OCI-LY7 (cell line): ENCODE measurements around the gene SRC. TPM values are rescaled to one million over a fixed set of nuclear protein-coding genes. Genes with fewer than 3 reads are reported as not detected.

ENCODE experiments used
- BruUV-seq: library from RNA; stranded (reverse); fragments of 400-500 nt; replicated peaks from 2 replicates; lab custom pipeline; 2021; lab: Mats Ljungman, UMichigan
- CTCF ChIA-PET: fragments of 300-600 bp; sonication (Branson Sonifier 250); formaldehyde crosslinking; loops from one replicate; lab custom pipeline; 2022; ENCODE audit warnings: antibody characterized with exemption; ENCODE audit not compliant: unreplicated experiment; lab: Charles Lee
- POLR2A ChIA-PET: fragments of 300-600 bp; sonication (Branson Sonifier 250); formaldehyde crosslinking; loops from one replicate; lab custom pipeline; 2022; ENCODE audit warnings: antibody characterized with exemption; lab: Charles Lee
- DNase-seq: peaks from one replicate; pipeline ENCODE4 v3.0.0-alpha.2; 2015; ENCODE audit warnings: low spot score
- H2AFZ ChIP-seq: fragments of 200-600 bp; sonication (generic), shearing (Covaris generic); 2 replicates; pipeline ENCODE4 v1.6.1; 2014; ENCODE audit warnings: mild to moderate bottlenecking, antibody characterized with exemption, low read length, moderate library complexity
- H3K27ac ChIP-seq: fragments of 200-600 bp; sonication (generic); 2 replicates; pipeline ENCODE4 v1.5.1; 2014; ENCODE audit warnings: mixed run types, low read depth, mild to moderate bottlenecking, moderate library complexity, low read length, inconsistent platforms; ENCODE audit not compliant: poor library complexity, severe bottlenecking
- H3K36me3 ChIP-seq: fragments of 200-600 bp; sonication (generic); 2 replicates; pipeline ENCODE4 v1.6.1; 2014; ENCODE audit warnings: mild to moderate bottlenecking, antibody characterized with exemption, low read length, moderate library complexity, mixed read lengths; ENCODE audit not compliant: insufficient read depth
- H3K4me1 ChIP-seq: fragments of 200-600 bp; sonication (generic); 2 replicates; pipeline ENCODE4 v1.5.1; 2014; ENCODE audit warnings: mild to moderate bottlenecking, low read length; ENCODE audit not compliant: insufficient read depth, poor library complexity, severe bottlenecking
- H3K4me2 ChIP-seq: fragments of 200-600 bp; sonication (generic); 2 replicates; pipeline ENCODE4 v1.6.1; 2014; ENCODE audit warnings: mild to moderate bottlenecking, low read length
- H3K4me3 ChIP-seq: fragments of 200-600 bp; sonication (generic); 2 replicates; pipeline ENCODE4 v1.5.1; 2014; ENCODE audit warnings: mild to moderate bottlenecking, low read depth, low read length; ENCODE audit not compliant: poor library complexity, severe bottlenecking
- H3K79me2 ChIP-seq: fragments of 200-600 bp; sonication (generic); 2 replicates; pipeline ENCODE4 v1.6.1; 2016; ENCODE audit warnings: low read depth, mild to moderate bottlenecking, low read length, moderate library complexity, mixed read lengths; ENCODE audit not compliant: insufficient read depth
- H3K9me2 ChIP-seq: fragments of 200-600 bp; sonication (generic); 2 replicates; pipeline ENCODE4 v1.6.1; 2016; ENCODE audit warnings: mild to moderate bottlenecking, low read length, mixed read lengths; ENCODE audit not compliant: insufficient read depth
- H3K9me3 ChIP-seq: fragments of 200-600 bp; sonication (generic); 2 replicates; pipeline ENCODE4 v1.6.1; 2014; ENCODE audit warnings: mild to moderate bottlenecking, mixed run types, low read length, mixed read lengths
- H4K20me1 ChIP-seq: fragments of 200-600 bp; sonication (generic); 2 replicates; pipeline ENCODE4 v1.6.1; 2014; ENCODE audit warnings: mild to moderate bottlenecking, antibody characterized with exemption, low read length, moderate library complexity, mixed read lengths; ENCODE audit not compliant: insufficient read depth
- CTCF ChIP-seq: fragments of 200-600 bp; sonication (generic); conservative IDR thresholded peaks from 2 replicates; pipeline ENCODE4 v1.5.1; 2014; ENCODE audit warnings: mild to moderate bottlenecking, antibody characterized with exemption, low read length, moderate library complexity, mixed read lengths
- EZH2phosphoT487 ChIP-seq: fragments of 200-600 bp; sonication (generic); IDR thresholded peaks from 2 replicates; pipeline ENCODE4 v1.6.1; 2018; ENCODE audit warnings: low read depth, borderline replicate concordance, mild to moderate bottlenecking, mixed run types, antibody characterized with exemption, low read length, moderate library complexity, mixed read lengths
- intact Hi-C: fragments of 100-400 bp; cut with micrococcal nuclease; formaldehyde crosslinking; loops from one replicate; pipeline ENCODE4 v1.10.0; 2022; ENCODE audit not compliant: unreplicated experiment
- total RNA-seq, 2 experiments: library from RNA; depleted of rRNA in 1 of 2; stranded (reverse); fragments of >200 nt in 1 of 2; shearing (Covaris generic) in 1 of 2; gene quantifications; 2 replicates each; pipeline ENCODE4 v1.2.3, GENCODE V29; 2014 to 2022

SRC gene
- total RNA-seq, 2 experiments from 2014 or later: 0.72 to 3.7 TPM

- ChIA-PET POLR2A (interaction anchor here (0.6 to 0.9 kb wide), 3 partner anchors 56 to 1462 kb away, joined by 4 to 6 read pairs (median 5); partner anchors contain the start of gene MANBAL), CTCF (no interaction called here)
- Histone ChIP-seq H3K4me1 (no peaks in the 10 kb centered on the region), H2AFZ (no peak overlapping the region), H3K27ac (no peak overlapping the region), H3K4me2 (no peak overlapping the region), H3K9me3 (no peaks in the 10 kb centered on the region), H3K4me3 (no peak overlapping the region), H3K9me2 (no peaks in the 10 kb centered on the region), H4K20me1 (no peaks in the 10 kb centered on the region), H3K36me3 (no peaks in the 10 kb centered on the region), H3K79me2 (no peaks in the 10 kb centered on the region)
- intact Hi-C loops: no loop called here
- no peak for TF ChIP-seq EZH2phosphoT487
- TF ChIP-seq CTCF: no peak
- no TSS peak for BruUV-seq
- no peak for DNase-seq
Observed at GRCh38 chr20:37344506-37345338, 1.2 kb upstream of the SRC start.

GRCh38 chr20:37346236-37346534, 245 bp downstream of the SRC start:
- POLR2A ChIA-PET: no interaction called here
- TF ChIP-seq CTCF (no peak), EZH2phosphoT487 (no peak)
- H3K9me2 ChIP-seq: no peaks in the 10 kb centered on the region
- H3K27ac ChIP-seq: no peak overlapping the region
- H3K4me3 ChIP-seq: no peak overlapping the region
- CTCF ChIA-PET: interaction anchor here (0.7 kb wide), 1 partner anchor 147 kb away, joined by 3 read pairs; no protein-coding TSS in a partner anchor
- no peaks in the 10 kb centered on the region for H3K9me3 ChIP-seq
- no peaks in the 10 kb centered on the region for H3K79me2 ChIP-seq
- no TSS peak for BruUV-seq
- H3K4me2 ChIP-seq: peak overlapping the region; percentile 47; the same call in 1 of the 2 replicates
- no peaks in the 10 kb centered on the region for H3K36me3 ChIP-seq
- no peak for DNase-seq
- intact Hi-C loops: no loop called here
- no peaks in the 10 kb centered on the region for H3K4me1 ChIP-seq
- no peaks in the 10 kb centered on the region for H4K20me1 ChIP-seq
- H2AFZ ChIP-seq: no peak overlapping the region
